Measurements from ENCODE around the gene NMRK1. TPM values are rescaled to one million over a fixed set of nuclear protein-coding genes. Genes with fewer than 3 reads are reported as not detected.

The NMRK1 gene
- total RNA-seq = 10 to 100 TPM in 4 of 5 donors, 1 to 10 TPM in 1; 1.2 to 22.2 (median 12.3) TPM
- polyA plus RNA-seq = 10 to 100 TPM; 44.8 to 73.3 (median 53.0) TPM
- long read RNA-seq, donor 1 = 0 reads
- long read RNA-seq, donor 2, partial matches to known transcripts = 0 of 6 reads
- long read RNA-seq, donor 2, other reads (novel, unspliced or antisense) = 0 of 6 reads
- long read RNA-seq, donor 3, partial matches to known transcripts = 0 of 1 reads
- long read RNA-seq, donor 3, other reads (novel, unspliced or antisense) = 0 of 1 reads
- long read RNA-seq, donor 4 = 0 reads
- long read RNA-seq, donor 5, partial matches to known transcripts = 0 of 2 reads
- long read RNA-seq, donor 5, other reads (novel, unspliced or antisense) = 0 of 2 reads
- long read RNA-seq, donor 6, transcript NMRK1-201 (9 exons, 1,185 nt) = major isoform, 7 of 7 reads
- long read RNA-seq, donor 6, partial matches to known transcripts = 0 of 7 reads
- long read RNA-seq, donor 6, other reads (novel, unspliced or antisense) = 0 of 7 reads
- long read RNA-seq, donor 7, partial matches to known transcripts = 0 of 4 reads
- long read RNA-seq, donor 7, other reads (novel, unspliced or antisense) = 0 of 4 reads
- long read RNA-seq, donor 8, partial matches to known transcripts = 0 of 5 reads
- long read RNA-seq, donor 8, other reads (novel, unspliced or antisense) = 0 of 5 reads
- long read RNA-seq, donor 9, partial matches to known transcripts = 0 of 3 reads
- long read RNA-seq, donor 9, other reads (novel, unspliced or antisense) = 0 of 3 reads
- long read RNA-seq, donor 10, partial matches to known transcripts = 0 of 2 reads
- long read RNA-seq, donor 10, other reads (novel, unspliced or antisense) = 0 of 2 reads

GRCh38 chr9:75087824-75088645 lies at the start of gene NMRK1, which contains the start of gene OSTF1:
Gene NMRK1, minus strand, starts transcription at chr9:75088155. Its CDS starts 5,040 bp downstream, at chr9:75083115.
Gene OSTF1, plus strand, starts transcription at chr9:75088514. Its CDS starts 179 bp downstream, at chr9:75088693.
- no peaks in the 10 kb centered on the region for H3K27me3 ChIP-seq
- peak; percentile 97 to 99 for DNase-seq
- WGBS, 5 donors = 0 to 1% (median 0%) methylated on average over 25 to 93 of the region's 93 CpGs
- peaks cover 32 to 79% (median 63%) of the 10 kb centered on the region in 4 donors for H3K4me1 ChIP-seq
- H3K36me3 ChIP-seq = no peaks in the 10 kb centered on the region
- peak; percentile 57 to 97 (median 96) for TF ChIP-seq POLR2AphosphoS5 (IDR thresholded peaks at IDR 0.05)
- TF ChIP-seq POLR2A (IDR thresholded peaks at IDR 0.05) = peak in 2 of 4 donors; percentile 33 to 92
- TF ChIP-seq EP300 (IDR thresholded peaks at IDR 0.05) = no peak
- no peak for TF ChIP-seq CTCF (IDR thresholded peaks at IDR 0.05)
- intact Hi-C loops (cut with DNase I; ENCODE audit: low total_unique reads) = no loop called here
- no peaks in the 10 kb centered on the region for H3K9me3 ChIP-seq
- H3K27ac ChIP-seq = peak within 1 kb of the TSS; percentile 97 to 100 (median 98)
- H3K4me3 ChIP-seq = peak within 1 kb of the TSS; percentile 76 to 95 (median 86)

GRCh38 chr9:75134495-75134894 lies 46.5 kb upstream of the NMRK1 start:
- Histone ChIP-seq H3K9me3 (no peaks in the 10 kb centered on the region), H3K36me3 (peaks cover 33 to 92% (median 83%) of the 10 kb centered on the region in 4 donors), H3K4me3 (no peak overlapping the region), H3K27me3 (no peaks in the 10 kb centered on the region), H3K4me1 (no peaks in the 10 kb centered on the region), H3K27ac (no peak overlapping the region)
- intact Hi-C loops (cut with DNase I; ENCODE audit: low total_unique reads) = no loop called here
- peak in 1 of 2 donors; percentile 22 for DNase-seq
- TF ChIP-seq EP300 (IDR thresholded peaks at IDR 0.05) (no peak), POLR2A (IDR thresholded peaks at IDR 0.05) (no peak), CTCF (IDR thresholded peaks at IDR 0.05) (no peak)
- WGBS, 5 donors = 58 to 84% (median 78%) methylated on average over 2 of the region's 2 CpGs

GRCh38 chr9:75133396-75133795 lies 45.4 kb upstream of the NMRK1 start:
- no peaks in the 10 kb centered on the region for H3K27me3 ChIP-seq
- intact Hi-C loops (cut with DNase I; ENCODE audit: low total_unique reads) = no loop called here
- TF ChIP-seq POLR2AphosphoS5 (IDR thresholded peaks at IDR 0.05) = no peak
- no peak for TF ChIP-seq CTCF (IDR thresholded peaks at IDR 0.05)
- no peak for TF ChIP-seq EP300 (IDR thresholded peaks at IDR 0.05)
- no peak for TF ChIP-seq POLR2A (IDR thresholded peaks at IDR 0.05)
- no peak for DNase-seq
- 88 to 95% (median 91%) methylated on average over 3 of the region's 3 CpGs for WGBS, 5 donors
- no peaks in the 10 kb centered on the region for H3K9me3 ChIP-seq
- no peaks in the 10 kb centered on the region for H3K4me1 ChIP-seq
- no peak overlapping the region for H3K4me3 ChIP-seq
- peaks cover 33 to 90% (median 77%) of the 10 kb centered on the region in 4 donors for H3K36me3 ChIP-seq
- no peak overlapping the region for H3K27ac ChIP-seq

Measured in stomach (tissue), 19 donors.